Measurements from ENCODE around the gene AHCYL2. TPM values are rescaled to one million over a fixed set of nuclear protein-coding genes. Genes with fewer than 3 reads are reported as not detected.
"Not testable (repeated sequence)": the region's sequence is repeated elsewhere in the genome, so short reads cannot be mapped to it uniquely, and the experiment has no call there.

Gene AHCYL2
- total and polyA plus RNA-seq, 5 experiments from 2014 or later, result 5.9 to 19.3 (median 10.6) TPM

DNA sequence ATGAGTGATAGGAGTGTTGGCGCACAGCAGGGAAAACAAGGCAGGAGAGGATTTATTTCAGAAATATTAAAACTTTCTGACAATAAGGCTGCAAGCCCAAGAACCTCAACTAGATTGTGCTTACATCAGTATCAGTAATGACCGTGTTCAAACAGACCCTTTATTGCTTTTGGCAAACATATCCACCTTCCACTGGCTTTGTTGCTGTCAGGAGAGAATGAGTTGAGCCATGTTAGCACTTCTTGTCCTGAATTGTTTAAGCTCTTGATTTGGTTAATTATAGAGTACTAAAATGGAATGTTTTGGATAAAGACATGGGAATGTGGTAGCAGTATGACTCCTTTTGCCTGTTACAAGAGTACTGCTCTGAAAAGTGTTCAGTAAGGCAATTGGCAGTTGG lies 3.8 kb downstream of the AHCYL2 start:
- H3K4me3 Mint-ChIP-seq, result no peak overlapping the region
- peaks cover 0 to 11% (median 4%) of the 10 kb centered on the region in 3 donors for H3K36me3 Mint-ChIP-seq
- ATAC-seq (no peak), DNase-seq (no peak)
- no peaks in the 10 kb centered on the region for H3K27me3 Mint-ChIP-seq
- H3K4me1 Mint-ChIP-seq, result peaks cover 20 to 51% (median 44%) of the 10 kb centered on the region in 4 donors
- no peak overlapping the region for H3K27ac Mint-ChIP-seq
- H3K9me3 Mint-ChIP-seq, result no peaks in the 10 kb centered on the region
- POLR2A ChIA-PET, result no interaction called here

DNA sequence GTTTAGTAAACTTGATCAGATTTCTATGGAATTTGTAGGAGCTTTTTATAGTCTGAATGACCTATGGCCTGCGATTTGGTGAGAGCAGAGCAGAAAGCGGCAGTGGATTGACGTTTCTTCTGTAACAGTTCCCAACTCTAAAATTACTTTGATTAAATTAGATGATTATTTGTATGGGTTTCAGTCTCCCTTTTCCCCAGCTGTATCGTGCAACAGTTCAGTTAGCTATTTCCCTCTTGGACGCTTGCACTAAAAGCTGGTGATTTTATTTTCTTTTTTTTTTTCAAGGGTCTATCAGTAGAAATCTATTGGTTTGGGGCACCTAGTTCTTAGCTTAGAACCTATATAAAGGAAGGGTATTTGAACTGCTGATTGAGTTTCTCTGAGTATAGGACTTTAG lies 6.8 kb downstream of the AHCYL2 start:
- Mint-ChIP-seq H3K4me1 (peaks cover 17 to 46% (median 36%) of the 10 kb centered on the region in 4 donors), H3K27ac (no peak overlapping the region), H3K36me3 (peaks cover 0 to 27% (median 12%) of the 10 kb centered on the region in 3 donors), H3K27me3 (no peaks in the 10 kb centered on the region), H3K4me3 (no peak overlapping the region), H3K9me3 (no peaks in the 10 kb centered on the region)
- ATAC-seq (no peak), DNase-seq (no peak)
- POLR2A ChIA-PET, result no interaction called here

DNA sequence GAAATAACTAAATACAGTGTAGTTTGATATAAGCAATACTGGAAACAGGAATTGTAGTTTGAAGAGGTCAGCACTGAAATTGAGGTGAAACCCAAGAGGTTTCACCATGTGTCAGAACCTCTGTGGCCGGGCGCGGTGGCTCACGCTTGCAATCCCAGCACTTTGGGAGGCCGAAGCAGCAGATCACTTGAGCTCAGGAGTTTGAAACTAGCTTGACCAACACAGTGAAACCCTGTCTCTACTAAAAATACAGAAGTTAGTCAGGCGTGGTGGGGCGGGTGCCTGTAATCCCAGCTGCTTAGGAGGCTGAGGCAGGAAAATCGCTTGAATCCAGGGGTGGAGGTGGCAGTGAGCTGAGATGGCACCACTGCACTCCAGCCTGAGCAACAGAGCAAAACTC lies 13.7 kb downstream of the AHCYL2 start:
- H3K4me3 Mint-ChIP-seq, result no peak overlapping the region
- H3K27me3 Mint-ChIP-seq, result no peaks in the 10 kb centered on the region
- DNase-seq (no peak), ATAC-seq (no peak)
- H3K4me1 Mint-ChIP-seq, result peaks cover 5 to 34% (median 23%) of the 10 kb centered on the region in 4 donors
- H3K9me3 Mint-ChIP-seq, result no peaks in the 10 kb centered on the region
- POLR2A ChIA-PET, result no interaction called here
- peaks cover 0 to 22% (median 7%) of the 10 kb centered on the region in 3 donors for H3K36me3 Mint-ChIP-seq
- H3K27ac Mint-ChIP-seq, result no peak overlapping the region

DNA sequence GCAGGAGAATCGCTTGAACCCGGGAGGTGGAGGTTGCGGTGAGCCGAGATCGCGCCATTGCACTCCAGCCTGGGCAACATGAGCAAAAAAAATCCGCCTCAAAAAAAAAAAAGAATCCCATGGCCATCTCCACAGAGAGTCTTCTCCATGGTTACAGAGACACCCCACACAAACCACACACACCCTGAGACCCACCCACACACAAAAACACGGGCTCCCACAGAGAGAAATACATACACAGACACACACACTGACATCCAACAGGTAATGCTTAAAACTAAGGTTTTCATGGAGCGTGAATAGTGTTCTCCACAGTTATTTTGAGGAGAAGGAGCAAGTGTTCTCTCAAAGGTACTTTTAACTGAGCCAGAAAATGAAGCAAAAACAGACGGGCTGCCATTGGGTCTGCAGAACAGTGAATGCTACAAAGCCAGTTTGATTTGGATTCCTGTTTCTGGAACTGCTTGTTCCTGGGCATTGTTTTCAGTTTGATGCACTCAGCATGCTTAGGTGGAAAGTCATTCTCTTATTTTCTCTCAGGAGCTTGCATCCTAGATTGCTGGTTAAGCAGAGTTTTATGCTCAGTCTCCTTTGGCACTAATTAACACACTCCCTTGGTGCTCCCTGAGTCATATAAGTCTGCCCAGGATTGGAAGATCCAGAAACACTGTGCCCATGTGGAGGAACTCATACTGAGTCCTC lies 15.4 kb downstream of the AHCYL2 start:
- H3K27ac Mint-ChIP-seq, result peak overlapping the region in 2 of 10 donors; percentile 25 to 28

DNA sequence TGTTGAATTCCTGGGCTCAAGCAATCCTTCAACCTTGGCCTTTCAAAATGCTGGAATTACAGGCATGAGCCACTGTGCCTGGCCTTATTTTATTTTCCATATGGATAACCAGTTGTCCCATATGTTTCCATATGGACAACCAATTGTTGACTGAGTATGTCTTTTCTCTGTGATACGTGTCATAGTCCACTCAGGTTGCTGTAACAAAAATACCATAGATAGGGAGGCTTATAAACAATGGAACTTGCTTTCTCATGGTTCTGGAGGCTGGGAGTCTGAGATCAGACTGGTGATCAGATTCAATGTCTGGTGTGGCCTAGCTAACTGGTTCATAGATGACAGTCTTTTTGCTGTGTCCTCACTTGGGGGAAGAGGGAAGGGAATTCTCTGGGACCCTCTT lies 19.4 kb downstream of the AHCYL2 start:
- ATAC-seq (no peak), DNase-seq (no peak)
- Mint-ChIP-seq H3K4me1 (peaks cover 3 to 23% (median 18%) of the 10 kb centered on the region in 4 donors), H3K27ac (no peak overlapping the region), H3K36me3 (peaks cover 12 to 19% (median 13%) of the 10 kb centered on the region in 3 donors), H3K4me3 (no peak overlapping the region), H3K27me3 (no peaks in the 10 kb centered on the region), H3K9me3 (peaks cover 0 to 10% (median 0%) of the 10 kb centered on the region in 9 donors)
- POLR2A ChIA-PET, result no interaction called here

More for the DNA sequence above, 15.4 kb downstream of the AHCYL2 start:
- H3K4me1 Mint-ChIP-seq, result peaks cover 0 to 24% (median 15%) of the 10 kb centered on the region in 4 donors
- H3K4me3 Mint-ChIP-seq, result no peak overlapping the region
- POLR2A ChIA-PET, result interaction anchor here (0.7 kb wide), 1 partner anchor 20 kb away, joined by 3 read pairs; no protein-coding TSS in a partner anchor
- ATAC-seq, result no peak
- peaks cover 0 to 7% (median 0%) of the 10 kb centered on the region in 9 donors for H3K9me3 Mint-ChIP-seq
- DNase-seq, result no peak
- H3K36me3 Mint-ChIP-seq, result peaks cover 8 to 22% (median 9%) of the 10 kb centered on the region in 3 donors
- no peaks in the 10 kb centered on the region for H3K27me3 Mint-ChIP-seq

DNA sequence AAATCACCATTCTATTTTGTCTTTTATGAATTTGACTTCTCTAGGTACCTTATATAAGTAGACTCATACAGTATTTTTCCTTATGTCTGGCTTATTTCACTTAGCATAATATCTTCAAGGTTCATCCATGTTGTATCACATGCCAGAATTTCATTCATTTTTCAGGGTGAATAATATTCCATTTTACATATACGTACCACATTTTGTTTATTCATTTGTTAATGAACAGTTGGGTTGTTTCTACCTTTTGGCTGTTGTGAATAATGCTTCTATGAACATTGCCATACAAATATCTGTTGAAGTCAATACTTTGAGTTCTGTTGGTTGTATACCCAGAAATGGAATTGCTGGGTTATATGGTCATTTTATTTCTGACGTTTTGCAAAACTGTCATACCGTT lies 20.7 kb downstream of the AHCYL2 start:
- H3K4me3 Mint-ChIP-seq, result no peak overlapping the region
- POLR2A ChIA-PET, result no interaction called here
- H3K27me3 Mint-ChIP-seq, result no peaks in the 10 kb centered on the region
- H3K27ac Mint-ChIP-seq, result no peak overlapping the region
- no peak for DNase-seq
- H3K36me3 Mint-ChIP-seq, result peaks cover 12 to 19% (median 13%) of the 10 kb centered on the region in 3 donors
- peaks cover 6 to 19% (median 14%) of the 10 kb centered on the region in 4 donors for H3K4me1 Mint-ChIP-seq
- H3K9me3 Mint-ChIP-seq, result peaks cover 0 to 10% (median 0%) of the 10 kb centered on the region in 9 donors
- ATAC-seq, result no peak

DNA sequence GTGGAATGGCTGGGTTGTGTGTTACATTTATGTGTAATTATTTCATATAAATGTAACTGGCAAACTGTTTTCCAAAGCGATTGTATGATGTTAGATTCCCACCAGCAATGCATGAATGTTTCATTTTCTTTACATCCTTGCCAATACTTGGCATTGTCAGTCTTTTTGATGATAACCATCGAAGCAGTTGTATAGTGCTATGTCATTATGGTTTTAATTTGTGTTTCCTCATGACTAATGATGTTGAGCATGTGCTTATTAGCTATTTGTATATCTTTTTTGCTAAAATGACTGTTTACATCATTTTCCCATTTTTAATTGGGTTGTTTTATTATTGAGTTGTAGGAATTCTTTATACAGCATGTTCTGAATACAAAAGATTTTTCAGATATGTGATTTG lies 22.3 kb downstream of the AHCYL2 start:
- H3K9me3 Mint-ChIP-seq, result peaks cover 0 to 10% (median 0%) of the 10 kb centered on the region in 9 donors
- H3K36me3 Mint-ChIP-seq, result peaks cover 12 to 16% (median 13%) of the 10 kb centered on the region in 3 donors
- peaks cover 8 to 31% (median 14%) of the 10 kb centered on the region in 4 donors for H3K4me1 Mint-ChIP-seq
- POLR2A ChIA-PET, result no interaction called here
- ATAC-seq (no peak), DNase-seq (no peak)
- no peaks in the 10 kb centered on the region for H3K27me3 Mint-ChIP-seq
- peak overlapping the region in 1 of 10 donors; percentile 29 for H3K27ac Mint-ChIP-seq
- H3K4me3 Mint-ChIP-seq, result no peak overlapping the region

DNA sequence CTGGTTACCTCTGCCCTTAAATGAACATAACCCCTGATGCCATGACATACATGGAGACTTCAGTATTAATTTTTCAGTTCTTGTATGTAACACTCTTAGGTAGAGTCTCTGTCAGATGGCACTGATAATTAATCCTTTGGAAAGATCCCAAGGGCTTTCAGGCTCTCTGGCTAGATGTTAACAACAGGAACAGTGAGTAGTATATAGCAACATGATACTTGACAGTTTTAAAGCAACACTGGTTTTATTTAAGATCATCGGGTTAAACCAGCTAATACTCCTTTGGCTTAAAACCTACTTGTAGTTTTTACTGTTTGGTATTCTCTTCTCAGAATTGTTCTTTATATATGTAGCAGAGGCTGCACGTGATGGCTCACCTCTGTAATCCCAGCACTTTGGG lies 27.3 kb downstream of the AHCYL2 start:
- H3K27ac Mint-ChIP-seq, result peak overlapping the region in 1 of 10 donors; percentile 60
- H3K9me3 Mint-ChIP-seq, result no peaks in the 10 kb centered on the region
- peaks cover 7 to 28% (median 14%) of the 10 kb centered on the region in 4 donors for H3K4me1 Mint-ChIP-seq
- H3K4me3 Mint-ChIP-seq, result no peak overlapping the region
- no peaks in the 10 kb centered on the region for H3K27me3 Mint-ChIP-seq
- ATAC-seq (no peak), DNase-seq (no peak)
- POLR2A ChIA-PET, result no interaction called here
- H3K36me3 Mint-ChIP-seq, result peaks cover 0 to 3% (median 2%) of the 10 kb centered on the region in 3 donors

DNA sequence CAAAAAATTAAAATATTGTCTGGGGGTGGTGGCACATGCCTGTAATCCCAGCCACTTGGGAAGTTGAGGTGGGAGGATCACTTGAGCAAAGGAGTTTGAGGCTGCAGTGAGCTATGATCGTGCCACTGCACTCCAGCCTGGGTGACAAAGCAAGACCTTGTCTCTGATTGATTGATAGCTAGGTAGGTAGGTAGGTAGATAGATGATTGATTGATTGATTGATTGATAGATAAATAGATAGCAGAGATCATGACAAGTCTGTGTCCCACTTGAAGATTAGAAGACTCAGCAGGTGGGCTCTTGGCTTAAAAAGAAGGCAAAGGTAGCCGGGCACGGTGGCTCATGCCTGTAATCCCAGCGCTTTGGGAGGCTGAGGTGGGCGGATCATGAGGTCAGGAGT lies 27.8 kb downstream of the AHCYL2 start:
- POLR2A ChIA-PET, H3K4me3 Mint-ChIP-seq, ATAC-seq: not testable (repeated sequence)

DNA sequence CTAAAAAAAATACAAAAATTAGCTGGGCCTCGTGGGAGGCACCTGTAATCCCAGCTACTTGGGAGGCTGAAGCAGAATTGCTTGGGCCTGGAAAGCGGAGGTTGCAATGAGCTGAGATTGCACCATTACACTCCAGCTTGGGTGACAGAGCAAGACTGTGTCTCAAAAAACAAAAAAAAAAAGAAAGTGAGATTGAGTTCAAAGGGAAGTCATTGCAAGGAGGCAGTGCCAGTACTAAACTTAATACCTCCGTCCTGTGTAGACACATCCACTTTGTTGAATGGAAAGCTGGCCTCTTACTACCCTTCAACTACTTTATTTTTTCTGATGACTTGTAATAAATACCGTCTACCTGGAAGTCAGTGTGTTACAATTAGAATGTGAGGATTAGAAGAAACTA lies 31.0 kb downstream of the AHCYL2 start:
- H3K4me1 Mint-ChIP-seq, result peaks cover 11 to 47% (median 29%) of the 10 kb centered on the region in 4 donors
- peak overlapping the region in 1 of 10 donors; percentile 12 for H3K27ac Mint-ChIP-seq
- H3K4me3 Mint-ChIP-seq, result no peak overlapping the region
- DNase-seq, result no peak
- no peaks in the 10 kb centered on the region for H3K9me3 Mint-ChIP-seq
- H3K27me3 Mint-ChIP-seq, result no peaks in the 10 kb centered on the region
- H3K36me3 Mint-ChIP-seq, result peaks cover 0 to 2% (median 0%) of the 10 kb centered on the region in 3 donors
- no peak for ATAC-seq
- POLR2A ChIA-PET, result no interaction called here

More for the DNA sequence above, 27.8 kb downstream of the AHCYL2 start:
- H3K36me3 Mint-ChIP-seq, H3K9me3 Mint-ChIP-seq, DNase-seq, H3K27me3 Mint-ChIP-seq: not testable (repeated sequence)
- Mint-ChIP-seq H3K27ac (peak overlapping the region in 3 of 10 donors; percentile 29 to 60 (median 42)), H3K4me1 (peaks cover 7 to 33% (median 17%) of the 10 kb centered on the region in 4 donors)

DNA sequence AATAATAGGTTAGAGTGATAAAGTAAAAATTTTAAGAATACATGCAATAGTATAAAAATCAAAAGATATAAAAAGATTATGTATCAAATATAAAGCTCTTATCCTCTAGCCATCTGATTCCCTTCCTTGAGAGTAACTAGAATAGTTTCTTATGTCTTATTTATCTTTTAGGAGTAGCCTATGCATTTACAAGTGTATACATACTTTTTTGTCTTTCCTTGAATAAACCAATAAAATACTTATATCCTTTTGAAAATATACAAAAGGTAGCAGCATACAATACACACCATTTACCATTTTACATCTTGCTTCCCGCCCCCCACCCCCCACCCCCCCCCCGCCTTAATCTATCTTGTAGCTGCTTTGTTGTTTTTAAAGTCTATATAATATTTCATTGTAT lies 31.4 kb downstream of the AHCYL2 start:
- no peak for ATAC-seq
- Mint-ChIP-seq H3K36me3 (peaks cover 0 to 2% (median 0%) of the 10 kb centered on the region in 3 donors), H3K4me3 (no peak overlapping the region), H3K27me3 (no peaks in the 10 kb centered on the region), H3K27ac (peak overlapping the region in 1 of 10 donors; percentile 12), H3K4me1 (peaks cover 11 to 42% (median 28%) of the 10 kb centered on the region in 4 donors), H3K9me3 (no peaks in the 10 kb centered on the region)
- POLR2A ChIA-PET, result no interaction called here
- DNase-seq, result no peak

DNA sequence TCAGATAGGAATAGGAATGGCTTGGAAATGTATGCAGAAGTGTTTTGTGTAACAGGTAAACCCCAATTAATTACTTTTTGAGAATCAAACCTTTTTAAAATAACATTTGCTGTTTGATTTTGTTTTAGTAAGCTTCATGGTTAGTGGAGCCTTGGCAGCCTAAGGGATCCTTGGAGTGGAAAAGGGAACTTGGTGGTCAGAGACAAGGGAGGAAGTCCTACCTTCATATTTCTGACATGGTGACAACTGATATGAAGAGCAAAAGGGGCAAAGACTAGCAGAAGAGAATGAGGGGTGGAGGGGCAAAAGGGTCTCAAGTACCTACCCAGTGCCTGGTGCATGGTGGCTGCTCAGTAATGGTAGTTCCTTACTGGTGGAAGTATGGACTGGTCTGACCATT lies 32.3 kb downstream of the AHCYL2 start:
- H3K27me3 Mint-ChIP-seq, result no peaks in the 10 kb centered on the region
- H3K9me3 Mint-ChIP-seq, result no peaks in the 10 kb centered on the region
- POLR2A ChIA-PET, result no interaction called here
- peak overlapping the region in 2 of 10 donors; percentile 54 to 67 for H3K27ac Mint-ChIP-seq
- peaks cover 11 to 42% (median 33%) of the 10 kb centered on the region in 4 donors for H3K4me1 Mint-ChIP-seq
- no peak overlapping the region for H3K4me3 Mint-ChIP-seq
- no peak for DNase-seq
- H3K36me3 Mint-ChIP-seq, result peaks cover 0 to 2% (median 0%) of the 10 kb centered on the region in 3 donors
- ATAC-seq, result no peak

DNA sequence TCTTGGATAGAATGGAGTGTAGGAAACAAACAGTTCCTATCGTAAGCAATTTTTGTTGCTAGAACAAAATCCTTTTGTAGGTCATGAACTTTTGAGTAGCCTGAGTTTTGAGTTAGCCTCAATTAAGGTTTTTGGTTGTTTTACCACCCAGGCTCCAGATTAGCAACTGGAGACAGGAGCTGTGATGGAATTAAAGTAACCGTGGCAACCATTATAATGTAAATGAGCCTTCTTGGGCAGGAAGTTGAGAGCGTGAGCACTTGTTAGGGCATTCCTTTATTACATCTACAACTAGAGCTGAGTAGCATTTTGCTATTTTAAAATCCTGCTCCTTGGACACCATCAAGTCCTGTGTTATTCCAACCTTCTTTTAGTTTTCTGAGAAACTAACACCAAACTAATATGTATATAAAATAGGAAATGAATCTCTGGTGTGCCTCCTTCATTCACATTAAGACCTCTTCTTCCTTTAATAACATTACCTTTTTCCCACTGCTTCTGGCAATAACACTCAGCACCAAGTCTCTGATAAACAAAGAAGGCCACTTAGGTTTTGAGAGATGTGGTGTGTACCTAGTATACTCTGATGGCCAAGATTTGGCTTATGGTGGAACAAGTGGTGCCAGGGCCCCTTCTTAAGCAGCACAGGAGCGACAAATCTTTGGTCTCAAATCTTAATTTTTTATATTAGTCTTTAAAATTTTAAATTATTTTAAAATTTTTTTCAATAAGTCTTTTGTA lies 34.0 kb downstream of the AHCYL2 start:
- Mint-ChIP-seq H3K4me3 (peak overlapping the region in 9 of 10 donors; percentile 8 to 76 (median 57)), H3K27me3 (no peaks in the 10 kb centered on the region), H3K9me3 (no peaks in the 10 kb centered on the region), H3K27ac (peak overlapping the region in 3 of 10 donors; percentile 27 to 76 (median 72)), H3K36me3 (peaks cover 0 to 2% (median 0%) of the 10 kb centered on the region in 3 donors), H3K4me1 (peaks cover 15 to 50% (median 41%) of the 10 kb centered on the region in 4 donors)
- peak; percentile 68 to 77 for ATAC-seq
- POLR2A ChIA-PET, result no interaction called here
- DNase-seq, result peak in 2 of 10 donors; percentile 6 to 22
